H1 (cell line): ENCODE measurements around the gene FGF3. TPM values are rescaled to one million over a fixed set of nuclear protein-coding genes. Genes with fewer than 3 reads are reported as not detected.

ENCODE experiments used
- CHD1 ChIP-seq: IDR thresholded peaks from 2 replicates; pipeline ENCODE4 v1.6.1; 2012; ENCODE audit warnings: low read depth, low read length, improper control_type of control experiment
- GABPA ChIP-seq: IDR thresholded peaks from 2 replicates; pipeline ENCODE4 v1.6.1; 2011; ENCODE audit warnings: mild to moderate bottlenecking, low read length, moderate library complexity, borderline replicate concordance; ENCODE audit not compliant: insufficient read depth
- RXRA ChIP-seq: IDR thresholded peaks from 2 replicates; pipeline ENCODE4 v1.6.1; 2011; ENCODE audit warnings: low read depth, mild to moderate bottlenecking, low read length, moderate library complexity; ENCODE audit not compliant: insufficient read depth
- SAP30 ChIP-seq: fragments of 300-600 bp; sonication (generic); IDR thresholded peaks from 2 replicates; pipeline ENCODE4 v1.7.1; 2012; ENCODE audit warnings: low read length, moderate library complexity, mild to moderate bottlenecking, inconsistent platforms; ENCODE audit not compliant: insufficient read depth, insufficient replicate concordance
- SRF ChIP-seq: IDR thresholded peaks from 2 replicates; pipeline ENCODE4 v1.6.1; 2011; ENCODE audit warnings: mild to moderate bottlenecking, low read depth, low read length, moderate library complexity
- TCF12 ChIP-seq: IDR thresholded peaks from 2 replicates; pipeline ENCODE4 v1.6.1; 2011; ENCODE audit warnings: low read depth, mild to moderate bottlenecking, low read length
- TEAD4 ChIP-seq: IDR thresholded peaks from 2 replicates; pipeline ENCODE4 v1.6.1; 2012; ENCODE audit warnings: low read depth, low read length, inconsistent platforms, mixed read lengths
- USF2 ChIP-seq: IDR thresholded peaks from 2 replicates; pipeline ENCODE4 v1.6.1; 2011; ENCODE audit warnings: low read length, improper control_type of control experiment
- polyA plus RNA-seq, 7 experiments: library from polyadenylated mRNA; depleted of rRNA in 3 of 7; stranded (reverse) in 5 of 7; unstranded in 2 of 7; fragments of >200 nt in 5 of 7; fragments of 200-250 nt in 2 of 7; gene quantifications; 1 replicate in 5 of 7; 2 replicates in 1 of 7; 4 replicates in 1 of 7; pipeline versions ENCODE4 v1.2.1 to v1.2.3, GENCODE V29; 2011 to 2013; ENCODE audit warnings: missing spikeins in 2 of 7, mixed read lengths in 2 of 7
- total RNA-seq: library from RNA; stranded (reverse); fragmentation: NEBNext Ultra II Directional; extraction: Animal tissue kit (Norgen Biotek cat#: 25700); gene quantifications from 2 replicates; pipeline ENCODE4 v1.2.1, GENCODE V29; 2021

FGF3 gene
- total and polyA plus RNA-seq, 2 of the 8 experiments (the other 6 are each of a cell fraction or from before 2014, with no cell fraction given) = not detected

GRCh38 chr11:69813839-69814238 lies 5.4 kb downstream of the FGF3 start (continued):
- TF ChIP-seq GABPA = no peak
- no peak for TF ChIP-seq RXRA
- TF ChIP-seq SRF = no peak
- TF ChIP-seq TCF12 = no peak
- no peak for TF ChIP-seq TEAD4
- TF ChIP-seq USF2 = no peak
- TF ChIP-seq CHD1 = no peak
- no peak for TF ChIP-seq SAP30
